K562 (cell line): Measurements from ENCODE around the gene NEDD8. TPM values are rescaled to one million over a fixed set of nuclear protein-coding genes. Genes with fewer than 3 reads are reported as not detected.

ENCODE experiments used
- ATAC-seq: fragments of 200-7000 bp; cut with Tn5 transposase; 3 replicates; pipeline ENCODE4 v1.9.1; 2020; ENCODE audit warnings: moderate library complexity
- BruUV-seq: library from RNA; stranded (reverse); fragments of 400-500 nt; replicated peaks from 2 replicates; lab custom pipeline; 2021; lab: Mats Ljungman, UMichigan
- CTCF ChIA-PET: fragments of 300-600 bp; formaldehyde crosslinking; extraction: SDS; loops from one replicate; lab custom pipeline; 2021; ENCODE audit warnings: low intra/inter-chr PET ratio; lab: Yijun Ruan, JAX
- POLR2A ChIA-PET: fragments of 300-600, 350-650 bp; sonication (Branson Sonifier 250); formaldehyde crosslinking; extraction: SDS; loops from one replicate; lab custom pipeline; 2021; ENCODE audit warnings: antibody characterized with exemption, inconsistent platforms; lab: Yijun Ruan, JAX
- DNase-seq, 4 experiments: peaks; one replicate each; pipeline versions ENCODE4 v3.0.0 to v3.0.0-alpha.2; 2011 to 2018; ENCODE audit warnings: low spot score in 3 of 4, mixed read lengths in 3 of 4; ENCODE audit errors: extremely low read depth in 1 of 4
- FAIRE-seq: peaks from 2 replicates; lab custom pipeline; 2011; peaks lifted over from hg19 to GRCh38; lab: Jason Lieb, UNC
- H2AFZ ChIP-seq: 2 replicates; pipeline ENCODE4 v1.6.0; 2011; ENCODE audit warnings: low read depth, low read length, control low read depth, inconsistent platforms
- H3K27ac ChIP-seq: fragments of 200-600 bp; 3 replicates; pipeline ENCODE4 v1.8.0; 2011; ENCODE audit warnings: low read depth, mild to moderate bottlenecking, control low read depth, inconsistent platforms, low read length, moderate library complexity, mixed read lengths; ENCODE audit errors: extremely low read depth
- H3K27me3 ChIP-seq, 2 experiments: fragments of 300-600 bp in 1 of 2; 2 replicates in 1 of 2; 3 replicates in 1 of 2; pipeline versions ENCODE4 v1.6.0 to v1.8.0; 2011; ENCODE audit warnings: inconsistent platforms in 2 of 2, low read length in 2 of 2, mild to moderate bottlenecking in 1 of 2, mixed read lengths in 1 of 2, moderate library complexity in 1 of 2; ENCODE audit not compliant: control insufficient read depth in 2 of 2, insufficient read depth in 2 of 2
- H3K36me3 ChIP-seq: fragments of 300-600 bp; 3 replicates; pipeline ENCODE4 v1.8.0; 2011; ENCODE audit warnings: mild to moderate bottlenecking, low read length, inconsistent platforms; ENCODE audit not compliant: control insufficient read depth, insufficient read depth
- H3K4me1 ChIP-seq, 2 experiments: fragments of 200-600 bp in 1 of 2; replicated peaks in 1 of 2; 2 replicates in 1 of 2; 3 replicates in 1 of 2; pipeline versions ENCODE4 v1.5.1 to v1.8.0; 2011; ENCODE audit warnings: inconsistent platforms in 2 of 2, low read length in 2 of 2, mild to moderate bottlenecking in 1 of 2, mixed read lengths in 1 of 2, moderate library complexity in 1 of 2; ENCODE audit not compliant: control insufficient read depth in 2 of 2, insufficient read depth in 2 of 2
- H3K4me2 ChIP-seq: 2 replicates; pipeline ENCODE4 v1.6.1; 2011; ENCODE audit warnings: low read length, control low read depth, inconsistent platforms, mixed read lengths; ENCODE audit not compliant: insufficient read depth
- H3K4me3 ChIP-seq: fragments of 200-600 bp; sonication (generic), shearing (Covaris generic); 2 replicates; pipeline ENCODE4 v1.5.1; 2016; ENCODE audit warnings: control low read depth, inconsistent platforms
- H3K79me2 ChIP-seq: fragments of 200-600 bp; 3 replicates; pipeline ENCODE4 v1.8.0; 2011; ENCODE audit warnings: low read length, inconsistent platforms; ENCODE audit not compliant: control insufficient read depth, insufficient read depth
- H3K9ac ChIP-seq, 2 experiments: 2 replicates each; pipeline versions ENCODE4 v1.6.0 to v1.6.1; 2011; ENCODE audit warnings: low read depth in 2 of 2, low read length in 2 of 2, control low read depth in 1 of 2, inconsistent platforms in 1 of 2, mild to moderate bottlenecking in 1 of 2, mixed read lengths in 1 of 2; ENCODE audit not compliant: insufficient read depth in 1 of 2
- H3K9me1 ChIP-seq: one replicate; pipeline ENCODE4 v1.6.0; 2011; ENCODE audit warnings: inconsistent platforms, mild to moderate bottlenecking, low read length, moderate library complexity; ENCODE audit not compliant: control insufficient read depth, insufficient read depth
- H3K9me3 ChIP-seq: replicated peaks from 2 replicates; pipeline ENCODE4 v1.5.1; 2011; ENCODE audit warnings: low read depth, low read length, inconsistent platforms; ENCODE audit not compliant: control insufficient read depth, insufficient read depth
- H4K20me1 ChIP-seq: replicated peaks from 2 replicates; pipeline ENCODE4 v1.6.1; 2011; ENCODE audit warnings: low read length, inconsistent platforms, mixed read lengths; ENCODE audit not compliant: control insufficient read depth, insufficient read depth
- AFF1 ChIP-seq, 2 experiments: fragments of 450-650 bp; IDR thresholded peaks; 2 replicates each; pipeline ENCODE4 v1.6.1; 2018; ENCODE audit warnings: mild to moderate bottlenecking in 2 of 2, low read depth in 1 of 2; ENCODE audit not compliant: partially characterized antibody in 2 of 2
- ASH1L ChIP-seq: fragments of 450-650 bp; IDR thresholded peaks from 2 replicates; pipeline ENCODE4 v1.6.1; 2018; ENCODE audit warnings: borderline replicate concordance, mild to moderate bottlenecking, low read depth; ENCODE audit not compliant: partially characterized antibody
- ATF1 ChIP-seq, 2 experiments: fragments of 450-650 bp in 1 of 2; IDR thresholded peaks; 2 replicates each; pipeline ENCODE4 v1.6.1; 2016; ENCODE audit warnings: missing compliant biosample characterization in 1 of 2, missing genetic modification characterization in 1 of 2
- CCAR2 ChIP-seq: fragments of 200-400 bp; formaldehyde crosslinking; IDR thresholded peaks from 2 replicates; pipeline ENCODE4 v1.6.1; 2017; ENCODE audit warnings: mild to moderate bottlenecking, low read depth, low read length
- CSDE1 ChIP-seq, 2 experiments: fragments of 450-650 bp; IDR thresholded peaks; 2 replicates each; pipeline ENCODE4 v1.6.1; 2016; ENCODE audit warnings: mild to moderate bottlenecking in 1 of 2
- CTBP1 ChIP-seq: fragments of 450-650 bp; IDR thresholded peaks from 2 replicates; pipeline ENCODE4 v1.6.1; 2016; ENCODE audit warnings: borderline replicate concordance
- CXXC5 ChIP-seq: fragments of 250-450 bp; sonication (Bioruptor Pico); IDR thresholded peaks from 2 replicates; pipeline ENCODE4 v1.8.0; 2022; ENCODE audit warnings: inconsistent platforms, mild to moderate bottlenecking, moderate library complexity
- MXD1 ChIP-seq: fragments of 250-450 bp; sonication (Bioruptor Pico); IDR thresholded peaks from 2 replicates; pipeline ENCODE4 v1.8.0; 2021; ENCODE audit warnings: borderline replicate concordance, mild to moderate bottlenecking, moderate library complexity; ENCODE audit not compliant: poor library complexity, severe bottlenecking
- NR2F6 ChIP-seq: fragments of 450-650 bp; formaldehyde crosslinking; IDR thresholded peaks from 2 replicates; pipeline ENCODE4 v1.4.0; 2020; ENCODE audit warnings: mild to moderate bottlenecking
- PML ChIP-seq: IDR thresholded peaks from 2 replicates; pipeline ENCODE4 v1.6.1; 2012; ENCODE audit warnings: low read length, inconsistent platforms
- RBM14 ChIP-seq: fragments of 200-400 bp; formaldehyde crosslinking; IDR thresholded peaks from 2 replicates; pipeline ENCODE4 v1.6.1; 2018; ENCODE audit warnings: low read depth, mild to moderate bottlenecking, low read length, moderate library complexity, borderline replicate concordance; ENCODE audit not compliant: insufficient read depth
- SIN3A ChIP-seq, 2 experiments: fragments of 150-350 bp in 1 of 2; IDR thresholded peaks; 2 replicates each; pipeline ENCODE4 v1.6.1; 2011 to 2016; ENCODE audit warnings: borderline replicate concordance in 2 of 2, low read depth in 2 of 2, low read length in 2 of 2, mild to moderate bottlenecking in 2 of 2, moderate library complexity in 2 of 2; ENCODE audit not compliant: control insufficient read depth in 1 of 2
- SMAD4 ChIP-seq: fragments of 250-450 bp; sonication (Bioruptor Pico); conservative IDR thresholded peaks from 2 replicates; pipeline ENCODE4 v1.8.0; 2021; ENCODE audit warnings: inconsistent platforms, mild to moderate bottlenecking, moderate library complexity
- SUPT5H ChIP-seq: fragments of 450-650 bp; IDR thresholded peaks from 2 replicates; pipeline ENCODE4 v1.6.1; 2016
- ZNF12 ChIP-seq: sonication (generic); formaldehyde crosslinking; IDR thresholded peaks from 2 replicates; pipeline ENCODE4 v1.4.0; 2020; ENCODE audit warnings: mild to moderate bottlenecking, missing genetic modification reagents
- ZNF707 ChIP-seq: fragments of 250-450 bp; sonication (Bioruptor Pico); conservative IDR thresholded peaks from 2 replicates; pipeline ENCODE4 v1.8.0; 2022; ENCODE audit warnings: inconsistent platforms, mild to moderate bottlenecking, moderate library complexity
- WGBS: fragments of 100-300 bp; shearing (Covaris generic); methylation state at CpG from one replicate; pipeline ENCODE4 v1.1.6; 2016; ENCODE audit warnings: low coverage, mixed read lengths; ENCODE audit not compliant: insufficient coverage; ENCODE audit errors: missing lambda C conversion rate; 5-methylcytosine and 5-hydroxymethylcytosine counted together
- in situ Hi-C: fragments of 300-500 bp; cut with MboI; formaldehyde crosslinking; loops from 4 replicates; pipeline ENCODE4 v1.15.0; 2018; ENCODE audit warnings: inconsistent platforms, mixed read lengths
- intact Hi-C: fragments of 100-400 bp; cut with micrococcal nuclease; formaldehyde crosslinking; loops from 2 replicates; pipeline ENCODE4 v1.14.2; 2022
- polyA plus RNA-seq, 8 experiments: library from polyadenylated mRNA; depleted of rRNA in 4 of 8; stranded (reverse) in 5 of 8; unstranded in 3 of 8; fragments of >200 nt; fragmentation: Nextera tagmentation in 2 of 8; fragmentation: Illumina TruSeq in 1 of 8; extraction: Ambion mirVana in 2 of 8; extraction: Trizol in 1 of 8; gene quantifications; 2 replicates each; pipeline versions ENCODE4 v1.2.1 to v1.2.3, GENCODE V29; 2011 to 2014; ENCODE audit warnings: inconsistent platforms in 1 of 8, missing spikeins in 1 of 8
- total RNA-seq, 7 experiments: library from RNA; depleted of rRNA in 6 of 7; stranded (reverse); fragments of >200 nt in 6 of 7; fragmentation: Illumina TruSeq in 2 of 7; extraction: Trizol in 2 of 7; gene quantifications; 2 replicates each; pipeline versions ENCODE4 v1.2.1 to v1.2.3, GENCODE V29; 2011 to 2021; ENCODE audit warnings: low replicate concordance in 1 of 7

The NEDD8 gene
- total and polyA plus RNA-seq, 9 of the 15 experiments (the other 6 are each of a cell fraction or from before 2014, with no cell fraction given) = 142 to 691 (median 260) TPM

- in situ Hi-C loops (no loop called here), intact Hi-C loops (no loop called here)
- no peaks in the 10 kb centered on the region for H4K20me1 ChIP-seq
- H3K9me3 ChIP-seq = no peaks in the 10 kb centered on the region
- peak; percentile 91 for FAIRE-seq
- H3K4me3 ChIP-seq = peak within 1 kb of the TSS; percentile 67
- peak within 1 kb of the TSS; percentile 98 for H2AFZ ChIP-seq
- peak within 1 kb of the TSS; percentile 97 for H3K27ac ChIP-seq
- peak; percentile 81 to 89 (median 84) for DNase-seq
- ChIA-PET CTCF (no interaction called here), POLR2A (interaction anchor here (0.5 to 3.2 kb wide), 13 partner anchors 9 to 875 kb away, joined by 3 to 21 read pairs (median 4); partner anchors contain the start of genes CHMP4A, EMC9, IRF9 and MDP1)
- BruUV-seq = no TSS peak
- peak; percentile 95 for ATAC-seq
- peaks cover 51% of the 10 kb centered on the region for H3K79me2 ChIP-seq
- no peaks in the 10 kb centered on the region for H3K27me3 ChIP-seq
- H3K36me3 ChIP-seq = peaks cover 30% of the 10 kb centered on the region; the same call in 2 of the 3 replicates
- no peaks in the 10 kb centered on the region for H3K9me1 ChIP-seq
- peak within 1 kb of the TSS; percentile 86 for H3K4me2 ChIP-seq
- peak within 1 kb of the TSS; percentile 96 to 99 for H3K9ac ChIP-seq
- under 1% methylated on average over 47 of the region's 89 CpGs for WGBS
- peaks cover 6 to 13% of the 10 kb centered on the region in 2 experiments; a peak in 3 of 5 replicates for H3K4me1 ChIP-seq
- TF ChIP-seq CXXC5 (CRISPR knock-in tag) = peak; percentile 84
- TF ChIP-seq ZNF12 (CRISPR knock-in tag) = peak; percentile 53; the same call in 1 of the 2 replicates
- TF ChIP-seq ASH1L = peak; percentile 14
- peak; percentile 47 for TF ChIP-seq CTBP1
- TF ChIP-seq AFF1 (IDR thresholded peaks at IDR 0.05; ENCODE audit: low read depth in 1 of 2, partially characterized antibody in 2 of 2) = no peak
- peak; percentile 57 to 58; a peak in 2 of 4 replicates for TF ChIP-seq SIN3A (IDR thresholded peaks at IDR 0.05; ENCODE audit: borderline replicate concordance in 2 of 2, control insufficient read depth in 1 of 2, low read depth in 2 of 2, low read length in 2 of 2)
- TF ChIP-seq RBM14 = 0 out of 2 replicates have a peak, but pooled peaks have one; percentile 31
- TF ChIP-seq ATF1 (CRISPR knock-in tag; IDR thresholded peaks at IDR 0.05) = no peak
- peak; percentile 97 for TF ChIP-seq ATF1 (tag; IDR thresholded peaks at IDR 0.05)
- TF ChIP-seq ZNF707 (CRISPR knock-in tag) = no peak
- TF ChIP-seq CSDE1 (IDR thresholded peaks at IDR 0.05) = peak in 1 of 2 experiments; percentile 88; a peak in 2 of 4 replicates
- TF ChIP-seq SMAD4 (CRISPR knock-in tag) = peak; percentile 51
- TF ChIP-seq CCAR2 = no peak
- peak; percentile 18; the same call in 1 of the 2 replicates for TF ChIP-seq PML
- TF ChIP-seq MXD1 (CRISPR knock-in tag) = no peak
- TF ChIP-seq SUPT5H = peak; percentile 70
- no peak for TF ChIP-seq NR2F6 (CRISPR knock-in tag)
Measured at GRCh38 chr14:24195186-24196070, 36.7 kb downstream of the NEDD8 start, which contains the start of gene TM9SF1. TM9SF1 (minus strand) TSS chr14:24195441; CDS start chr14:24195019, 422 bp downstream.
